HepG2 (cell line): ENCODE data around the gene TP73.

ENCODE experiments used
- POLR2AphosphoS5 ChIP-seq: IDR thresholded peaks from 2 replicates; pipeline ENCODE4 v1.6.1; 2012; ENCODE audit warnings: low read depth, low read length
- ZBTB20 ChIP-seq: sonication (generic); formaldehyde crosslinking; IDR thresholded peaks from 2 replicates; pipeline ENCODE4 v1.8.1; 2023; ENCODE audit warnings: missing genetic modification reagents, low read depth, mild to moderate bottlenecking, borderline replicate concordance
- ZNF292 ChIP-seq: sonication (generic); formaldehyde crosslinking; IDR thresholded peaks from 2 replicates; pipeline ENCODE4 v1.8.1; 2022; ENCODE audit warnings: mild to moderate bottlenecking, low read depth, missing genetic modification reagents, borderline replicate concordance
- ZNF577 ChIP-seq: sonication (generic); formaldehyde crosslinking; IDR thresholded peaks from 2 replicates; pipeline ENCODE4 v1.4.0; 2020; ENCODE audit warnings: mild to moderate bottlenecking, low read depth, missing genetic modification reagents, borderline replicate concordance
- ZNF670 ChIP-seq: sonication (generic); formaldehyde crosslinking; IDR thresholded peaks from 2 replicates; pipeline ENCODE4 v1.8.0; 2022; ENCODE audit warnings: mild to moderate bottlenecking, missing genetic modification reagents, borderline replicate concordance

DNA sequence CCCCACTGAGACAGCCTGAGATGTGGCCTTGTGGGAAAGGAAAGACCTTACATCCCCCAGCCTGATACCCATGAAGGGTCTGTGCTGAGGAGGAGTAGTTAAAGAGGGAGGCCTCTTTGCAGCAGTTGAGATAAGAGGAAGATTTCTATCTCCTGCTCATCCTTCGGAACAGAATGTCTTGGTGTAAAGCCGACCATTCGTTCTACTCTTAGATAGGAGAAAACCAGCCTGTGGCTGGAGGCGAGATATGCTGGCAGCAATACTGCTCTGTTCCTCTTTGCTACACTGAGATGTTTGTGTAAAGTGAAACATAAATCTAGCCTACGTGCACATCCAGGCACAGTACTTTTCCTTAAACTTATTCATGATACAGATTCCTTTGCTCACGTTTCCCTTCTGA lies 98.4 kb downstream of the TP73 start:
- TF ChIP-seq ZNF292 (CRISPR knock-in tag) = no peak
- no peak for TF ChIP-seq ZNF577
- TF ChIP-seq ZBTB20 = no peak
- no peak for TF ChIP-seq ZNF670 (CRISPR knock-in tag)
- no peak for TF ChIP-seq POLR2AphosphoS5
